SK-N-SH (cell line): ENCODE measurements around the gene FAM222A.

Experiments
- EP300 ChIP-seq, 2 experiments: IDR thresholded peaks; 2 replicates each; pipeline versions ENCODE4 v1.4.0 to v1.6.1; 2012; ENCODE audit warnings: borderline replicate concordance in 1 of 2, low read depth in 1 of 2, low read length in 1 of 2
- FOXM1 ChIP-seq: IDR thresholded peaks from 2 replicates; pipeline ENCODE4 v1.4.0; 2012; ENCODE audit warnings: low read depth, mild to moderate bottlenecking
- POLR2AphosphoS5 ChIP-seq: IDR thresholded peaks from 2 replicates; pipeline ENCODE4 v1.6.1; 2012; ENCODE audit warnings: low read depth, low read length
- RAD21 ChIP-seq: IDR thresholded peaks from 2 replicates; pipeline ENCODE4 v1.6.1; 2012; ENCODE audit warnings: mild to moderate bottlenecking, low read length
- TAF1 ChIP-seq: IDR thresholded peaks from 2 replicates; pipeline ENCODE4 v1.6.1; 2012; ENCODE audit warnings: low read depth, mild to moderate bottlenecking, low read length, moderate library complexity, borderline replicate concordance
- TF ChIP-seq, protein P1 (sequence below): fragments of 150-350 bp; IDR thresholded peaks from 2 replicates; pipeline ENCODE4 v1.6.1; 2017; ENCODE audit warnings: antibody characterized with exemption, low read length, low read depth, borderline replicate concordance
- TF ChIP-seq, protein P2 (sequence below): fragments of 200-600 bp; sonication (generic); IDR thresholded peaks from 2 replicates; pipeline ENCODE4 v1.6.1; 2017; ENCODE audit warnings: antibody characterized with exemption, mild to moderate bottlenecking, moderate library complexity
- TF ChIP-seq, protein P3 (sequence below): IDR thresholded peaks from 2 replicates; pipeline ENCODE4 v1.6.1; 2012; ENCODE audit warnings: mild to moderate bottlenecking, low read depth, low read length, moderate library complexity

DNA sequence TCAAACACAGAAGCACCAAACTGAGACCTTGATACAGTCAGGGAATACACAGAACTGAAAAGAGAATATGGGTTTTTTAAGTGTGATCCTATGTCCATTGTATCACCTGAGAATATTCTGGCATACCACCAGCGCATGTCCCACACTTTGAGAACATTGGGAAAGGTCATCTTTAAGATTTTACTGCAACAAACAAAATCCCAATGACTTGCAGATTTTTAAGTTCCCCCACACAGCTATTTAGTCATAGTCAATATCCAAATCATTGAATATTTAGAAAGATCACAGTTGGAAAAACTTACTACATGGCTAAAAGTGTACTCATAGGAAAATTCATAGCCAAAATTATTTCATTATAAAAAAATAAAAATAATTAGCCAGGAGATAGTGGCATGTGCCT lies 65.1 kb downstream of the FAM222A start:
- TF ChIP-seq, protein P1, sequence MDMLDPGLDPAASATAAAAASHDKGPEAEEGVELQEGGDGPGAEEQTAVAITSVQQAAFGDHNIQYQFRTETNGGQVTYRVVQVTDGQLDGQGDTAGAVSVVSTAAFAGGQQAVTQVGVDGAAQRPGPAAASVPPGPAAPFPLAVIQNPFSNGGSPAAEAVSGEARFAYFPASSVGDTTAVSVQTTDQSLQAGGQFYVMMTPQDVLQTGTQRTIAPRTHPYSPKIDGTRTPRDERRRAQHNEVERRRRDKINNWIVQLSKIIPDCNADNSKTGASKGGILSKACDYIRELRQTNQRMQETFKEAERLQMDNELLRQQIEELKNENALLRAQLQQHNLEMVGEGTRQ = no peak
- no peak for TF ChIP-seq TAF1
- no peak for TF ChIP-seq RAD21
- TF ChIP-seq, protein P2, sequence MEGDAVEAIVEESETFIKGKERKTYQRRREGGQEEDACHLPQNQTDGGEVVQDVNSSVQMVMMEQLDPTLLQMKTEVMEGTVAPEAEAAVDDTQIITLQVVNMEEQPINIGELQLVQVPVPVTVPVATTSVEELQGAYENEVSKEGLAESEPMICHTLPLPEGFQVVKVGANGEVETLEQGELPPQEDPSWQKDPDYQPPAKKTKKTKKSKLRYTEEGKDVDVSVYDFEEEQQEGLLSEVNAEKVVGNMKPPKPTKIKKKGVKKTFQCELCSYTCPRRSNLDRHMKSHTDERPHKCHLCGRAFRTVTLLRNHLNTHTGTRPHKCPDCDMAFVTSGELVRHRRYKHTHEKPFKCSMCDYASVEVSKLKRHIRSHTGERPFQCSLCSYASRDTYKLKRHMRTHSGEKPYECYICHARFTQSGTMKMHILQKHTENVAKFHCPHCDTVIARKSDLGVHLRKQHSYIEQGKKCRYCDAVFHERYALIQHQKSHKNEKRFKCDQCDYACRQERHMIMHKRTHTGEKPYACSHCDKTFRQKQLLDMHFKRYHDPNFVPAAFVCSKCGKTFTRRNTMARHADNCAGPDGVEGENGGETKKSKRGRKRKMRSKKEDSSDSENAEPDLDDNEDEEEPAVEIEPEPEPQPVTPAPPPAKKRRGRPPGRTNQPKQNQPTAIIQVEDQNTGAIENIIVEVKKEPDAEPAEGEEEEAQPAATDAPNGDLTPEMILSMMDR = no peak
- TF ChIP-seq FOXM1 = no peak
- no peak for TF ChIP-seq EP300 (IDR thresholded peaks at IDR 0.05; ENCODE audit: borderline replicate concordance in 1 of 2, low read depth in 1 of 2, low read length in 1 of 2)
- TF ChIP-seq POLR2AphosphoS5 = no peak
- TF ChIP-seq, protein P3, sequence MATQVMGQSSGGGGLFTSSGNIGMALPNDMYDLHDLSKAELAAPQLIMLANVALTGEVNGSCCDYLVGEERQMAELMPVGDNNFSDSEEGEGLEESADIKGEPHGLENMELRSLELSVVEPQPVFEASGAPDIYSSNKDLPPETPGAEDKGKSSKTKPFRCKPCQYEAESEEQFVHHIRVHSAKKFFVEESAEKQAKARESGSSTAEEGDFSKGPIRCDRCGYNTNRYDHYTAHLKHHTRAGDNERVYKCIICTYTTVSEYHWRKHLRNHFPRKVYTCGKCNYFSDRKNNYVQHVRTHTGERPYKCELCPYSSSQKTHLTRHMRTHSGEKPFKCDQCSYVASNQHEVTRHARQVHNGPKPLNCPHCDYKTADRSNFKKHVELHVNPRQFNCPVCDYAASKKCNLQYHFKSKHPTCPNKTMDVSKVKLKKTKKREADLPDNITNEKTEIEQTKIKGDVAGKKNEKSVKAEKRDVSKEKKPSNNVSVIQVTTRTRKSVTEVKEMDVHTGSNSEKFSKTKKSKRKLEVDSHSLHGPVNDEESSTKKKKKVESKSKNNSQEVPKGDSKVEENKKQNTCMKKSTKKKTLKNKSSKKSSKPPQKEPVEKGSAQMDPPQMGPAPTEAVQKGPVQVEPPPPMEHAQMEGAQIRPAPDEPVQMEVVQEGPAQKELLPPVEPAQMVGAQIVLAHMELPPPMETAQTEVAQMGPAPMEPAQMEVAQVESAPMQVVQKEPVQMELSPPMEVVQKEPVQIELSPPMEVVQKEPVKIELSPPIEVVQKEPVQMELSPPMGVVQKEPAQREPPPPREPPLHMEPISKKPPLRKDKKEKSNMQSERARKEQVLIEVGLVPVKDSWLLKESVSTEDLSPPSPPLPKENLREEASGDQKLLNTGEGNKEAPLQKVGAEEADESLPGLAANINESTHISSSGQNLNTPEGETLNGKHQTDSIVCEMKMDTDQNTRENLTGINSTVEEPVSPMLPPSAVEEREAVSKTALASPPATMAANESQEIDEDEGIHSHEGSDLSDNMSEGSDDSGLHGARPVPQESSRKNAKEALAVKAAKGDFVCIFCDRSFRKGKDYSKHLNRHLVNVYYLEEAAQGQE = no peak
